ENCODE measurements around the gene VWDE. TPM values are rescaled to one million over a fixed set of nuclear protein-coding genes. Genes with fewer than 3 reads are reported as not detected.

VWDE gene
- total RNA-seq, 1 experiment from 2014 or later: 0.70 TPM

- no peaks in the 10 kb centered on the region for H3K4me1 Mint-ChIP-seq (ENCODE audit: low read depth, unreplicated experiment)
- intact Hi-C loops (cut with micrococcal nuclease; ENCODE audit: unreplicated experiment): no loop called here
Measured at GRCh38 chr7:12325646-12326045, 78.0 kb downstream of the VWDE start.

GRCh38 chr7:12323415-12323814 lies 80.2 kb downstream of the VWDE start:
- BruUV-seq (replicated peaks): no TSS peak
- CTCF ChIA-PET: no interaction called here
- H3K27me3 Mint-ChIP-seq (ENCODE audit: insufficient read depth, unreplicated experiment): no peaks in the 10 kb centered on the region
- DNase-seq: no peak
- no peaks in the 10 kb centered on the region for H3K4me1 Mint-ChIP-seq (ENCODE audit: low read depth, unreplicated experiment)
- no peaks in the 10 kb centered on the region for H3K9me3 Mint-ChIP-seq (ENCODE audit: unreplicated experiment)
- H3K4me3 ChIP-seq (ENCODE audit: low read depth, low read length): no peak overlapping the region
- H3K27me3 ChIP-seq (replicated peaks; ENCODE audit: control insufficient read depth, insufficient read depth, low read length): no peaks in the 10 kb centered on the region
- POLR2A ChIA-PET: no interaction called here
- no peaks in the 10 kb centered on the region for H3K36me3 ChIP-seq (ENCODE audit: control insufficient read depth, insufficient read depth, low read length)
- H3K27ac Mint-ChIP-seq (ENCODE audit: unreplicated experiment): no peak overlapping the region
- no peaks in the 10 kb centered on the region for H3K36me3 Mint-ChIP-seq (ENCODE audit: insufficient read depth, unreplicated experiment)
- no peaks in the 10 kb centered on the region for H3K4me1 ChIP-seq
- no peak for TF ChIP-seq CTCF (IDR thresholded peaks at IDR 0.05; ENCODE audit: insufficient read depth in 1 of 2, low read depth in 1 of 2, low read length in 1 of 2, severe bottlenecking in 1 of 2, unreplicated experiment in 1 of 2)
- no peak overlapping the region for H3K4me3 Mint-ChIP-seq (ENCODE audit: unreplicated experiment)
- intact Hi-C loops (cut with micrococcal nuclease; ENCODE audit: unreplicated experiment): loop anchor here (2.0 kb wide), 1 partner anchor 79 kb away; no protein-coding TSS in a partner anchor
- H3K9me3 ChIP-seq: no peaks in the 10 kb centered on the region

More at GRCh38 chr7:12325646-12326045, 78.0 kb downstream of the VWDE start:
- ChIA-PET POLR2A (no interaction called here), CTCF (no interaction called here)
- BruUV-seq (replicated peaks): no TSS peak
- Histone ChIP-seq H3K4me3 (ENCODE audit: low read depth, low read length) (no peak overlapping the region), H3K4me1 (no peaks in the 10 kb centered on the region), H3K36me3 (ENCODE audit: control insufficient read depth, insufficient read depth, low read length) (no peaks in the 10 kb centered on the region), H3K27me3 (replicated peaks; ENCODE audit: control insufficient read depth, insufficient read depth, low read length) (no peaks in the 10 kb centered on the region), H3K9me3 (no peaks in the 10 kb centered on the region)
- DNase-seq: no peak
- no peak overlapping the region for H3K4me3 Mint-ChIP-seq (ENCODE audit: unreplicated experiment)
- no peak for TF ChIP-seq CTCF (IDR thresholded peaks at IDR 0.05; ENCODE audit: insufficient read depth in 1 of 2, low read depth in 1 of 2, low read length in 1 of 2, severe bottlenecking in 1 of 2, unreplicated experiment in 1 of 2)
- H3K9me3 Mint-ChIP-seq (ENCODE audit: unreplicated experiment): no peaks in the 10 kb centered on the region
- no peak overlapping the region for H3K27ac Mint-ChIP-seq (ENCODE audit: unreplicated experiment)
- no peaks in the 10 kb centered on the region for H3K36me3 Mint-ChIP-seq (ENCODE audit: insufficient read depth, unreplicated experiment)
- H3K27me3 Mint-ChIP-seq (ENCODE audit: insufficient read depth, unreplicated experiment): no peaks in the 10 kb centered on the region

GRCh38 chr7:12322903-12323300 lies 80.8 kb downstream of the VWDE start:
- Mint-ChIP-seq H3K27me3 (ENCODE audit: insufficient read depth, unreplicated experiment) (no peaks in the 10 kb centered on the region), H3K4me3 (ENCODE audit: unreplicated experiment) (no peak overlapping the region), H3K27ac (ENCODE audit: unreplicated experiment) (no peak overlapping the region), H3K4me1 (ENCODE audit: low read depth, unreplicated experiment) (no peaks in the 10 kb centered on the region), H3K9me3 (ENCODE audit: unreplicated experiment) (no peaks in the 10 kb centered on the region), H3K36me3 (ENCODE audit: insufficient read depth, unreplicated experiment) (no peaks in the 10 kb centered on the region)
- DNase-seq: no peak
- Histone ChIP-seq H3K27me3 (replicated peaks; ENCODE audit: control insufficient read depth, insufficient read depth, low read length) (no peaks in the 10 kb centered on the region), H3K4me1 (no peaks in the 10 kb centered on the region), H3K4me3 (ENCODE audit: low read depth, low read length) (no peak overlapping the region), H3K9me3 (no peaks in the 10 kb centered on the region), H3K36me3 (ENCODE audit: control insufficient read depth, insufficient read depth, low read length) (no peaks in the 10 kb centered on the region)
- intact Hi-C loops (cut with micrococcal nuclease; ENCODE audit: unreplicated experiment): loop anchor here (1.0 to 2.0 kb wide), 4 partner anchors 78 to 488 kb away; no protein-coding TSS in a partner anchor
- CTCF ChIA-PET: interaction anchor here (0.6 to 1.2 kb wide), 7 partner anchors 79 to 574 kb away, joined by 3 to 13 read pairs (median 4); partner anchors contain the start of genes THSD7A and TMEM106B
- POLR2A ChIA-PET: no interaction called here
- TF ChIP-seq CTCF (IDR thresholded peaks at IDR 0.05; ENCODE audit: insufficient read depth in 1 of 2, low read depth in 1 of 2, low read length in 1 of 2, severe bottlenecking in 1 of 2, unreplicated experiment in 1 of 2): no peak
- BruUV-seq (replicated peaks): no TSS peak

Data from Caco-2 (cell line).